ENCODE results near the gene FBXW9. TPM values are rescaled to one million over a fixed set of nuclear protein-coding genes. Genes with fewer than 3 reads are reported as not detected.

The FBXW9 gene
- total RNA-seq, 2 experiments from 2014 or later = 11.0 to 11.5 TPM

DNA sequence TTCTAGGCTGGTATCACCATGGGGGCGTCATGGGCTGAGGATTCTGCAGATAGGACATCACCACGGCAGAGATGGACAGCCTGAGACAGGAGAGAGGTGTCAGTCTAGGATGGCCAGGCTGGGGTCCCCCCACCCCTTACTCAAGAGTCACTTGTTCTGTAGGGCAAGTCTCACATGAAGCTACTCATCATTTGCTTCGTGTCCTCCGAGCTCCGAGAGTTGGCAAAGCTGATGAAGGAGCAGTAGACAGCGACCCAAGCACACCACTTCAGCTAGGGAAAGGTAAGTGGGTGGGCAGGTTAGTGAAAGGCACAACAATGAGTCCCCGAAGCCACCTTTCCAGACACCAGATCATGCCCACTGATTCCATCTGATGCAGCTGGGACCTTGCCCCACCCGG lies 28.1 kb downstream of the FBXW9 start:
- no peak overlapping the region for H3K27ac ChIP-seq (ENCODE audit: low read depth, low read length, poor library complexity, severe bottlenecking)
- CTCF ChIA-PET (ENCODE audit: unreplicated experiment) = no interaction called here
- H3K79me2 ChIP-seq (ENCODE audit: insufficient read depth, low read depth, low read length) = peaks cover 27% of the 10 kb centered on the region; the same call in 1 of the 2 replicates
- no peak for DNase-seq (ENCODE audit: low spot score)
- TSS peak; percentile 61 for BruUV-seq (replicated peaks)
- H4K20me1 ChIP-seq (ENCODE audit: insufficient read depth, low read length) = no peaks in the 10 kb centered on the region
- POLR2A ChIA-PET = interaction anchor here (1.4 to 1.6 kb wide), 2 partner anchors 13 to 58 kb away, joined by 3 to 4 read pairs; partner anchors contain the start of genes DHPS, ZNF490 and ZNF791
- peaks cover 42% of the 10 kb centered on the region for H3K4me1 ChIP-seq (ENCODE audit: insufficient read depth, low read length, poor library complexity, severe bottlenecking)
- no peak for TF ChIP-seq EZH2phosphoT487 (IDR thresholded peaks at IDR 0.05; ENCODE audit: borderline replicate concordance, low read depth, low read length)
- TF ChIP-seq, protein P1, sequence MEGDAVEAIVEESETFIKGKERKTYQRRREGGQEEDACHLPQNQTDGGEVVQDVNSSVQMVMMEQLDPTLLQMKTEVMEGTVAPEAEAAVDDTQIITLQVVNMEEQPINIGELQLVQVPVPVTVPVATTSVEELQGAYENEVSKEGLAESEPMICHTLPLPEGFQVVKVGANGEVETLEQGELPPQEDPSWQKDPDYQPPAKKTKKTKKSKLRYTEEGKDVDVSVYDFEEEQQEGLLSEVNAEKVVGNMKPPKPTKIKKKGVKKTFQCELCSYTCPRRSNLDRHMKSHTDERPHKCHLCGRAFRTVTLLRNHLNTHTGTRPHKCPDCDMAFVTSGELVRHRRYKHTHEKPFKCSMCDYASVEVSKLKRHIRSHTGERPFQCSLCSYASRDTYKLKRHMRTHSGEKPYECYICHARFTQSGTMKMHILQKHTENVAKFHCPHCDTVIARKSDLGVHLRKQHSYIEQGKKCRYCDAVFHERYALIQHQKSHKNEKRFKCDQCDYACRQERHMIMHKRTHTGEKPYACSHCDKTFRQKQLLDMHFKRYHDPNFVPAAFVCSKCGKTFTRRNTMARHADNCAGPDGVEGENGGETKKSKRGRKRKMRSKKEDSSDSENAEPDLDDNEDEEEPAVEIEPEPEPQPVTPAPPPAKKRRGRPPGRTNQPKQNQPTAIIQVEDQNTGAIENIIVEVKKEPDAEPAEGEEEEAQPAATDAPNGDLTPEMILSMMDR (conservative IDR thresholded peaks at IDR 0.05; ENCODE audit: low read length) = no peak
- intact Hi-C loops (cut with micrococcal nuclease; ENCODE audit: unreplicated experiment) = no loop called here
- H3K9me3 ChIP-seq (ENCODE audit: low read length) = no peaks in the 10 kb centered on the region
- peaks cover 35% of the 10 kb centered on the region for H3K36me3 ChIP-seq (ENCODE audit: insufficient read depth, low read length)
- H3K4me3 ChIP-seq (ENCODE audit: low read depth, low read length, poor library complexity, severe bottlenecking) = peak overlapping the region; percentile 96
- no peak overlapping the region for H2AFZ ChIP-seq (ENCODE audit: low read length)
- H3K9me2 ChIP-seq (ENCODE audit: insufficient read depth, low read length) = no peaks in the 10 kb centered on the region
- H3K4me2 ChIP-seq (ENCODE audit: low read length) = peak overlapping the region; percentile 90

- Histone ChIP-seq H3K79me2 (ENCODE audit: insufficient read depth, low read depth, low read length) (peaks cover 27% of the 10 kb centered on the region; the same call in 1 of the 2 replicates), H2AFZ (ENCODE audit: low read length) (no peak overlapping the region), H3K9me3 (ENCODE audit: low read length) (no peaks in the 10 kb centered on the region), H3K4me2 (ENCODE audit: low read length) (peak overlapping the region; percentile 90), H3K4me3 (ENCODE audit: low read depth, low read length, poor library complexity, severe bottlenecking) (peak overlapping the region; percentile 96), H3K4me1 (ENCODE audit: insufficient read depth, low read length, poor library complexity, severe bottlenecking) (peaks cover 42% of the 10 kb centered on the region), H3K9me2 (ENCODE audit: insufficient read depth, low read length) (no peaks in the 10 kb centered on the region), H3K27ac (ENCODE audit: low read depth, low read length, poor library complexity, severe bottlenecking) (no peak overlapping the region), H4K20me1 (ENCODE audit: insufficient read depth, low read length) (no peaks in the 10 kb centered on the region), H3K36me3 (ENCODE audit: insufficient read depth, low read length) (peaks cover 36% of the 10 kb centered on the region)
- TF ChIP-seq, protein P1 (conservative IDR thresholded peaks at IDR 0.05; ENCODE audit: low read length) = no peak
- no peak for TF ChIP-seq EZH2phosphoT487 (IDR thresholded peaks at IDR 0.05; ENCODE audit: borderline replicate concordance, low read depth, low read length)
- POLR2A ChIA-PET = interaction anchor here (1.4 kb wide), 1 partner anchor 13 kb away, joined by 4 read pairs; the partner anchor contains the start of gene DHPS
- no TSS peak for BruUV-seq (replicated peaks)
- DNase-seq (ENCODE audit: low spot score) = no peak
- intact Hi-C loops (cut with micrococcal nuclease; ENCODE audit: unreplicated experiment) = no loop called here
- CTCF ChIA-PET (ENCODE audit: unreplicated experiment) = no interaction called here
Measured at GRCh38 chr19:12667731-12668302, 28.6 kb downstream of the FBXW9 start.

Data from OCI-LY7 (cell line).